ENCODE results near the gene KLHDC7B.
A peak's percentile ranks its signal among the peaks of the same experiment; 100 is the strongest.
"Not testable (repeated sequence)": the region's sequence is repeated elsewhere in the genome, so short reads cannot be mapped to it uniquely, and the experiment has no call there.

The KLHDC7B gene

DNA sequence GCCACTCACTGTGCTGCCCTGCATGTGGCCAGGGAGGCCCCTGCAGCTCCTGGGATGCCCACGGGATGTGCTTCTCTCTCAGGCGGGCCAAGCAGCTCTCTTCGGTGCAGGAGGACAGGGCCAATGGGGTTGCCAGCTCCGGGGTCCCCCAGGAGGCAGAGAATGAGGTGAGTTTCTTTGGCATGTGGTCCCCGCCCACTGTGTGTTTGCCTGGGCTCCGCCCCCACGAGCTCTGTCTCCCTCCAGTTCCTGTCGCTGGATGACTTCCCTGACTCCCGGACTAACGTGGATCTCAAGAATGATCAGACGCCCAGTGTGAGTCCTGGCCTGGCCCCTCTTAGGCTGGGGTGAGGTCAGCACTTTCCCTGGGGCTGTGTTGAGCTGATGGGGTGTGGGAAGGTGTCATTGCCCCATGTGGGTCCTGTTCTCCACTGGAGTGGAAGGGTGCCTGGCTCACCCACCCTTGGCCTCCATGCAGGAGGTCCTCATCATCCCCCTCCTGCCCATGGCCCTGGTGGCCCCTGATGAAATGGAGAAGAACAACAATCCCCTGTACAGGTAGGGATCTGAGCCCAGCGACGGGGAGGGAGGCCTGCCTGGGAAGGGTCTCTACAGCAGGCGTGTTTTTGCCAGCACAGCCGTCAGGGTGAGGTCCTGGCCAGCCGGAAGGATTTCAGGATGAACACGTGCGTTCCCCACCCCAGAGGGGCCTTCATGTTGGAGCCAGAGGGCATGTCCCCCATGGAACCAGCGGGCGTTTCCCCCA is 28.0 kb upstream of the KLHDC7B start:
- DNase-seq (ENCODE audit: low read depth in 2 of 2), result no peak

DNA sequence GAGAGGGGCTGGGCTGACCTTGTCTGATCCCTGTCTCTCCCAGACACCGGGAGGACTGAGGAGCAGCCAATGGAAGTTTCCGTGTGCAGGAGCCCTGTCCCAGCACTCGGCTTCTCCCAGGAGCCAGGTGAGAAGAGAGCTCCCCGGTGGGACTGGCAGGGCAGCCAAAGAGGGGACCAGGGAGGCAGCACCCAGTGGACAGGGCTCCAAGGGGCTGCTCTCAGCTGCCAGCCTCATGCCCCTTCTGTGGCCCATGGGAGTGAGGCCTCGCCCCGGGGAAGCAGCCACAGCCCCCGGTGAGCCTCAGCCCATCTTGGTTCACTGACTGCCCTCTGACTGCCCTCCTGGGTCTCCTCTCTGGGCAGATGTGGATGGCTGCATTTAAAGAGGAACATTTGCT is 27.1 kb upstream of the KLHDC7B start:
- no peak for DNase-seq (ENCODE audit: low read depth in 2 of 2)

DNA sequence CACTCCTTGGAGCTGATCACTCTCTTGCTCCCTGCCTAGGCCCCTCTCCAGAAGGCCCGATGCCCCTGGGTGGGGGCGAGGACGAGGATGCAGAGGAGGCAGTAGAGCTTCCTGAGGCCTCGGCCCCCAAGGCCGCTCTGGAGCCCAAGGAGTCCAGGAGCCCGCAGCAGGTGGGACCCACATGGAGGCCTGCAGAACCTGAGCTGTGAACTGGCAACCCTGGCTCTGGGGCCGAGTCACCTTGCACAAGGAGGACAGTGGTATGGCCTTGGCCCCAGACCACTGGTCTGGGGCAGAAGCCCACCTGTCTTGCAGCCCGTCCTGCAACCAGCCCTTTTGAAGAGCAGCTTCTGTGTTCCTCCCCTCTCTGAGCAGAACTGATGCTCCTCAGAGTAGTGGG is 26.5 kb upstream of the KLHDC7B start:
- no peak for DNase-seq (ENCODE audit: low read depth in 2 of 2)

DNA sequence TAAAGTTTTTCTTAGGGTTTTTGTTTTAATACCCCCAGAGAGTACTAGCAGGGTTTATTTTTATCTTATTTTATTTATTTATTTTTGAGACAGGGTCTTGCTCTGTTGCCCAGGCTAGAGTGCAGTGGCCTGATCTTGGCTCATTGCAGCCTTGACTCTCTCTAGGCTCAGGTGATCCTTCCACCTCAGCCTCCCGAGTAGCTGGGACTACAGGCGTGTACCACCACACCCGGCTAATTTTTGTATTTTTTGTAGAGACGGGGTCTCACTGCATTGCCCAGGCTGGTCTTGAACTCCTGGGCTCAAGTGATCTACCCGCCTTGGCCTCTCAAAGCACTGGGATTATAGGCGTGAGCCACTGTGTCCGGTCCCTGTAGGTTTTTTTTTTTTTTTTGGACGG is 25.5 kb upstream of the KLHDC7B start:
- DNase-seq (ENCODE audit: low read depth in 2 of 2), result not testable (repeated sequence)

DNA sequence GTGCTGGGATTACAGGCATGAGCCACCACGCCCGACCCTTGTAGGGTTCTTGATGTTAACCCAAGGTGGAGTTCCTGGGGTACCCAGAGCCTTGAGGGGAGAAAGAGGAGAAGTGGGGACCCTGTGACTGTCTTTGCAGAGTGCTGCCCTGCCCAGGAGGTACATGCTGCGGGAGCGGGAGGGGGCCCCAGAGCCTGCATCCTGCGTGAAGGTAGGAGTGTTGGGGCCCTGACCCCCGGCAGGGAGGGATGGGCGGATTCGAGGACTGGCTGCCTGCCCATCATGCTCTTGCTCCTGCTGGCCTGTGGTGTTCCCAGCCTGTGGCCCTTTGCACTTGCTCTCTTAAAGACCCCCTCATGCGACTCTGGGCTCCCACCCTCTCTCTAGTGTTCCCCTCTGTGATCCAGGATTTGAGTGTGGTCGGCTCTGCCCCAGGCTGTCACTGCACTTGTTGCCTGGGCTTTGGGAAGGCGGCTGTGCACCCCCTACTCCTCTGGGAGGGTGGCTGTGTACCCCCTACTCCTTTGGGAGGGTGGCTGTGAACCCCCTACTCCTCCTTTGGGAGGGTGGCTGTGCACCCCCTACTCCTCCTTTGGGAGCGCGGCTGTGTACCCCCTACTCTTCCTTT is 24.8 kb upstream of the KLHDC7B start:
- no peak for DNase-seq (ENCODE audit: low read depth in 2 of 2)

DNA sequence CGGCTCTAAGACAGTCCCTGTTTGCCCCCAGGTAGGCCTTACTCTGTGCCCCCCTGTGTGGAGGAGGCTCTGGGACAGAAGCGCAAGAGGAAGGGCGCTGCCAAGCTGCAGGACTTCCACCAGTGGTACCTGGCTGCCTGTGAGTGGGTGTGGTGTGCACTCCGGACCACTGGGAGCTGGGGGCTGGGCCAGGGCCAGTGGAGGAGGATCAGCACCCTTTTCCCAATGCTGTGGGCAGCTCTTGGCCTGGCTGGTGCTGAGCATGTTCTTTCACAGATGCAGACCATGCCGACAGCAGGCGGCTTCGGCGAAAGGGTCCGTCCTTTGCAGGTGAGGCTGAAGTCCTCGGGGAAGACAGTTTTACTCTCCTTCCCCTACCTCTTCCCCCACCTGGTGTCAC is 24.0 kb upstream of the KLHDC7B start:
- no peak for DNase-seq (ENCODE audit: low read depth in 2 of 2)

DNA sequence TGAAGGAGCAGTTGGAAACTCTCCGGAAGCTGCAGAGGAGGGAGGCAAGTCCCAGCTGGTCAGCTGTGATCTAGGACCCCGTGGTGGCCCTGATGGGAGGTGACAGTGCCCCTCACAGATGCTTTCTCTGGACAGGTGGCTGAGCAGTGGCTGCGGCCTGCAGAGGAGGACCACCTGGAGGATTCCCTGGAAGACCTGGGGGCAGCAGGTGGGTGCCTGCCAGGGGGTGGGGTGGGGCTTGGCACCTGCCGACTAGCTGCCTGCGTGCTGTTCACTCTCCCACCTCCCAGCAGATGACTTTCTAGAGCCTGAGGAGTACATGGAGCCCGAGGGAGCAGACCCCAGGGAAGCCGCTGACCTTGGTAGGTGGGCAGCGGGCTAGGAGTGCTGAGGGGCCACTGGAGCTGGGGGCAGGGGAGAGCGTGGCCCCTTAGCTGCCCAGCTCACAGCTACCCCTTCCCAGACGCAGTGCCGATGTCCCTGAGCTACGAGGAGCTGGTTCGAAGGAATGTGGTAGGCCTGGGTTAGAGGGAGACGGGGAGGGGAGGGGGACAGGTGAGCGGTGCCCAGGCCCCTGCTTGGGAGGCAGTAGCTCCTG is 23.4 kb upstream of the KLHDC7B start:
- DNase-seq (ENCODE audit: low read depth in 2 of 2), result no peak

DNA sequence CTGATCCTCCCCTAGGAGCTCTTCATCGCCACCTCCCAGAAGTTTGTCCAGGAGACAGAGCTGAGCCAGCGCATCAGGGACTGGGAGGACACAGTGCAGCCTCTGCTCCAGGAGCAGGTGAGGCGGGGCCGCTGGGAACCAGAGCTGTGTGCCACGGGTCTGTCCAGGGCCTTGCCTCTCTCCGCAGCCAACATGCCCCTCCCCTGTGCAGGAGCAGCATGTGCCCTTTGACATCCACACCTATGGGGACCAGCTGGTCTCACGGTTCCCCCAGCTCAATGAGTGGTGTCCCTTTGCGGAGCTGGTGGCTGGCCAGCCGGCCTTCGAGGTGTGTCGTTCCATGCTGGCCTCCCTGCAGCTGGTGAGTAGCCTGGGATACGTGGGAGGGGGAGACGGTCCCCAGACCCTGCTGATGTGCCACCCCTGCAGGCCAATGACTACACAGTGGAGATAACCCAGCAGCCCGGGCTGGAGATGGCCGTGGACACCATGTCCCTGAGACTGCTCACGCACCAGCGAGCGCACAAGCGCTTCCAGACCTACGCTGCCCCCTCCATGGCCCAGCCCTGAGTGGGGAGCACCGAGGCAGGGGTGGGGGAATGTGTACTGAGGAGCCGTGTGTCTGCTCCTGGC is 22.8 kb upstream of the KLHDC7B start:
- DNase-seq (ENCODE audit: low read depth in 2 of 2), result no peak

DNA sequence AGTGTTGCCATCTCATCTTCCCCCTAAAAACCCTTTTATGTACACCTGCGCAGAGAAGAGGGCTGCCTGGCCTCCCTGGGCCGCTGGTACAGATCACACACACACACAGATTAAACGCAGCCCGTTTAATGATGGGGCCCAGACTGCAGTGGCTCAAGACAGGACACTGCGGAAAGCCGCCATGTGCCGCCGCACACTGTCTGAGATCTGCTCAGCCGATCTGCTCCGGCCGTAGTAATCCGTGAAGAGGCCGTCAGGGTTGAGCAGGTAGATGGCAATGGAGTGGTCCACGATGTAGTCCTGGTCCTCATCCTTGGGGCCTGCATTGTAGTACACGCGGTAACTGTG is 22.3 kb upstream of the KLHDC7B start:
- DNase-seq (ENCODE audit: low read depth in 2 of 2), result no peak

DNA sequence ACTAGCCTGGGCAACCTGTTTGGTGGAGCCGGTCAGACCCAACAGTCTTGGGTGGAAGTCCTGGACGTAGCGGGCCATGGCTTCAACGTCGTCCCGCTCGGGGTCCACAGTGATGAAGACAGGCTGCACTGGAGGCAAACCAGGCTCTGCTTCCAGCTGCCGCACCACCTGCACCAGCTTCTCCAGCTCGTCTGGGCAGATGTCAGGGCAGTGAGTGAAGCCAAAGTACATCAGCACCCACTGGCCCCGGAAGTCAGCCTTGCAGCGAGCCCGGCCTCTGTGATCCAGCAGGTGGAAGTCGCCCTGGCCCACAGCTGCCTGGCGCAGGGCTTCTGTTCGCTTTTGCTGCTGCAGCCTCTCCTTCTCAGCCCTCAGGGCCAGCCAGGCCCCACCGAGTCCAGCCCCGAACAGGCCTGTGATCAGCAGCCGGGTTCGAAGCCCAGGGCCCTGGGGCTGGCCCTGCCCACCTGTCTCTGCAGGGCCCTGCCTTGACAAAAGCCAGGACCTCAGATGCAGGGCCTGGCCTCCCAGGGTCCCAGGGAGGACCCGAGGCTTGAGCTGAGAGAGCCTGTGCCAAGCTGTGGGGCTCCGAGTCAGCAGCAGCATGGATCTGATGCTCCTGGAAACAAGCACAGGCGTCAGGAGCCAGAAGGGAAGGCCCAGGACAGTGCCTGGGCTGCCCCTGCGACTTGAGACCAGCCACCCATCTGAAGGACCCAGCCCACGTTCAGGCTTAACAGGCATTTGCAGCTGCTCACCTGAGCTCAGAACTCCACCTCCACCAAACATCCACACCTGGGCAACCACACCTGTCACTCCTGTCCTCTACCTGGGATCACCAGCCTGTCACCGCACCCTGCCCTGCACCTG is 21.7 kb upstream of the KLHDC7B start:
- no peak for DNase-seq (ENCODE audit: low read depth in 2 of 2)

DNA sequence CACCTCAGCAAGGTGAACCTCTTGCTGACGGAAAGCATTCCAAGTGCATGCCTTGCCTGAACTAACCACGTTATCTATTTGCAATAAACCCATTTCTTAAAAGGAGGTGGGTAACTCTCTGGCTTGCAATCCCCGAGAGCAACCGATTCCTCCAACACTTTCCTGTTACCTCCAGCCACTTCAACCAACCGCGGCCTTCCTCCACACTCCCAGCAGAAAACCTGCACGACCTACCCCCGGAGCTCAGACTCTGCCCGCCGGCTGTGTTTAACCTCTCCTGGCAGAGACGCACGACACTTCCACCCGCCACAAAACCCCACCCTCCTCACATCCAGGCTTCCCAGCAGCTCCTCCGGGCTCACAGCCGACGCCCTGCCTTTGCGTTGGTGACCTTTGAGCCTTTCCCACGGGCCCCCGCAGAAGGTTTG is 21.0 kb upstream of the KLHDC7B start:
- no peak for DNase-seq (ENCODE audit: low read depth in 2 of 2)

DNA sequence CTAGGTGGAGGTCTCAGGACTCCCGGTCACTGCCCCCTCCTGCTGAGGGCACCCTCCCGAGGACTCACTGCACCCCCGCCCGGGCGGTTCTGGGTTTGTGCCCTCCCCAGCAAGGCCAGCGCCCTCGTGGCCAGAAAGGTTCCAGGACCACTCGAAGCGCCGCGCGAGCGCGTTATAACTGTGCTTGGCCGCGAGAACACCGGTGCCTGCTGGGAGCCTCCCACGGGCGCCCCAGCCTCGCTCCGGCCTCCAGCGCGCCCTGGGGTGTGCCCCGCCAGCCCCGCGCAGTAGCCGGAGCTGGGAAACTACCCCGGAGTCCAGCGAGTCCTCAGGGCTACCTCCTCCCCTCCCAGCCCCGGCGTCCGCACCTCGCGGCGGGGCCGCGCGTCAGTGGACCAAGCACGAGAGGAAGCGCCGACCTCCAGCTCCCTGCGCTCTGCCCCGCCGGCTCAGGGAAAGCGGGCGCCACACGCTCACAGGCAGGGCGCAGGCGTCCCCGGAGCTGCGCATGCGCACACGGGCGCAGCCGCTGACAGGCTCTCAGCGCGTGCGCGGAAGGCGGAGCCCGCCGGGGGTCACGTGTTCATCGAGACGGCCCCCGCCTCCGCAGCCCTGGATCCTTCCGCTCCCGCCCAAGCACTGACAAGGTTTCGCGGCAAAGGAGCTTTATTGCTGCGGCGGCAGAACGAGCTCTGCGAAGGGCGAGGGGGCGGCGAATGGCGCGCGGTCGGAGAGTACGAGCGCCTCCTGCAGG is 20.4 kb upstream of the KLHDC7B start, which contains the start of gene SCO2:
SCO2 (minus strand) TSS at position 495 of the 754 bp plus-strand sequence. CDS start 1,187 bp downstream, outside the sequence.
- DNase-seq (ENCODE audit: low read depth in 2 of 2), result peak; percentile 94 to 96

DNA sequence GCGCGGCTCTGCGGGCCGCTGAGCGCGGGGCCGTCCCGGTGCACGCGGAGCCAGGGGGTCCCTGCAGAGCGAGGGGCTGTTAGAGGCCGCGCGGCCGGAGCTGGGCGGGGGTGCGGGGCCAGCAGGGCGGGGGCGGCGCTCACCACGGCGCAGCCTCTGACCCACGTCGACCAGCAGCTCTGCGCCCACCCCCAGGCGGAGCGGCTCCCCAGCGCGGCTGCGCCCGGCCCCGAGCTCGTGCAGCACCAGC is 19.9 kb upstream of the KLHDC7B start:
- DNase-seq (ENCODE audit: low read depth in 2 of 2), result no peak

DNA sequence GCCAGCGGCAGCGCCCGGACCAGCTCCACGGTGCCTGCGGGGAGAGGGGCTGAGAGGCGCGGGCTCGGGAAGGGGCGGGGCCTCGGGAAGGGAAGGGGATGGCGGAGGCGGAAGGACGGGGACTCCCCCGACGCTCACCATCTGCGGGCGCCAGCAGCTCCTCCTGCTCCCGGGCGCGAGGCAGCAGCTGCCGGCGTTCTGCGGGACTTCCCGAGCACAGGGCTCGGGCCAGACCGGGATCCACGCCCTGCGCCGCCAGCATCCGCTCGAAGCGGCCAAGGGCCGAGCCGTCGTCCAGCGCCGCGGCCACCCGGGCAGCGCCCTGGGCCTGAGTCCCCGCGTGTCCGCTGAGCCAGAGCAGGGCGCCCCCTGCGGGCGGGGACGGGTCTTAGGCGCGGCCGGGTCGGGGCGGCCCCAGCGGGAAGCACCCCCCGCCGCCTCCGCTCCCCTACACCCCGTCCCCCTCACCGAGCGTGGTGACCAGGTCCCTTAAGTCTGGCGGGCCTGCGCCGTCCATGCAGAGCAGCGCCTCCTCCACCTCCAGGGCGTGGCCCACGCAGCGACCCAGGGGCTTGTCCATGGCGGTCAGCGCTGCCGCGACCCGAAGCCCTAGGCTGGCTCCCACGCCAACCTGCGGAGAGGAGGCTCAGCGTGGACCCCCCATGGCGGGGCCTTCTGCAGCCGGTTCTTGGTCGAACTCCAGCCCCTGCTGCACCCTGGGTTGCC is 19.4 kb upstream of the KLHDC7B start:
- peak; percentile 83 to 85 for DNase-seq (ENCODE audit: low read depth in 2 of 2)

DNA sequence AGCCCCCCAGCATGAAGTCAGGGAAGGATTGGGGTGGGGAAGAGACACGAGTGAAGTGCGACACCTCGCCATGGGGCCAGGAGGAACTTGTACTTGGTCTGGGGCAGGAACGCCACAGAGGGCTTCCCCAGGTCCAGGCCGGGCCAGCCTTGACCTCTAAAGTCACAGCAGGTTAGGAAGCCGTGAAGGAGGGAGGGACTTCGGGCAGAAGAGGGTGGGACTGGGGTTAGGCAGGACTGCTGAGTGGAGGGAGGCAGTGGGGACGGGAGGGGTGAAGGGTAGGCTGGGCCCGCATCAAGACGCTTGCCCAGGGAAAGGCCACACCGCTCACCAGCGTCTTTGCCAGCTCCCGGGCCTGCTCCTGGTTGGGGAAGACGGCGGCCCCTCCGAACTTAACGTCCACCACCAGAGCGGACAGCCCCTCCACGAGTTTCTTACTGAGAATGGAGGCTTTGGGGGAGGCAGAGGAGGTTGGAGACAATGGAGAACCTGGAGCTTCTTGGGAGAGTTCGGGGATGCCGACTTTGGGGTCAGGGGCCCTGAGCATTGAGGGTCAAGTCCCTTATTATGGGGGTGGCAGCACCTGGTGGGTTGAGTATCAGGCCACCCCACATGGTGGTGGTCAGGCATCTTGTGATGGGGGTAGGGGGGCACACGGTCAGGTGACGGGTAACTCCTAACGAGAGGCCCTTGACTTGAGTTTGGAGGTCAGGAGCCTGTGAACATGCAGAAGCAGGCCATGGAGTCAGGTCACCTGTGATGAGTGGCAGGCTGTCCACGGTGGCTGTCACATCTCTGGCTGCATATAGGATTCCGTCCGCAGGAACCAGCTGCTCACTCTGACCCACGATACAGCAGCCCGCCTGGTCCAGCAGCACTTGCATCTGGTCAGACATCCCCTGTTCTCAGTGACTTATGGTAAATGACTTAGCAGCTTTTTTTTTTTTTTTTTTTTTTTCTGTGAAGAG is 18.6 kb upstream of the KLHDC7B start:
- no peak for DNase-seq (ENCODE audit: low read depth in 2 of 2)

DNA sequence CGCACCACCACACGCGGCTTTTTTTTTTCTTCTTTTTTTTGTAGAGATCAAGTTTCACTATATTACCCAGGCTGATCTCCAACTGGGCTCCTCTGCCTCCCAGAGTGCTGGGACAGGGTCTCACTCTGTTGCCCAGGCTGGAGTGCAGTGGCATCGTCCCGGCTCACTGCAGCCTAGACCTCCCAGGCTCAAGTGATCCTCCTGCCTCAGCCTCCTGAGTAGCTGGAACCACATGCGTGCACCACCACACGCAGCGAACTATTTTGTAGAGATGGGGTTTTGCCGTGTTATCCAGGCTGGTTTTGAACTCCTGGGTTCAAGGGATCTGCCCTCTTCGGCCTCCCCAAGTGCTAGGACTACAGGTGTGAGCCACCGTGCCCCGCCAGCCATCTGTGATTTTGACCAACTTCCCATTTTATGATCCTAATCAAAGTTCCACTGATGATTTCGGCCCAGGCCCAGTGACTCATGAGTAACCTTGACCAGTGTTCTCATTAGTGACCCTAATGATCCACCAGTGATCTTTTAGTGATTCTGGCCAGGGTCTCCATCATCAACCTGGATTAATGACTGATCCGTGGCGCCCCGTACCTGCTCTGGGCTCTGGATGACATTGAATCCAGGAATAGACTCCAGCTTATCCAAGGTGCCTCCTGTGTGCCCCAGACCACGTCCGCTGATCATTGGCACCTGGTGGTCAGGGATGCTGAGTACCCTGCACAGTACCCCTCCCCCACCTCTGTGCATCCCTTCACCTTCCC is 17.6 kb upstream of the KLHDC7B start:
- DNase-seq (ENCODE audit: low read depth in 2 of 2), result no peak

DNA sequence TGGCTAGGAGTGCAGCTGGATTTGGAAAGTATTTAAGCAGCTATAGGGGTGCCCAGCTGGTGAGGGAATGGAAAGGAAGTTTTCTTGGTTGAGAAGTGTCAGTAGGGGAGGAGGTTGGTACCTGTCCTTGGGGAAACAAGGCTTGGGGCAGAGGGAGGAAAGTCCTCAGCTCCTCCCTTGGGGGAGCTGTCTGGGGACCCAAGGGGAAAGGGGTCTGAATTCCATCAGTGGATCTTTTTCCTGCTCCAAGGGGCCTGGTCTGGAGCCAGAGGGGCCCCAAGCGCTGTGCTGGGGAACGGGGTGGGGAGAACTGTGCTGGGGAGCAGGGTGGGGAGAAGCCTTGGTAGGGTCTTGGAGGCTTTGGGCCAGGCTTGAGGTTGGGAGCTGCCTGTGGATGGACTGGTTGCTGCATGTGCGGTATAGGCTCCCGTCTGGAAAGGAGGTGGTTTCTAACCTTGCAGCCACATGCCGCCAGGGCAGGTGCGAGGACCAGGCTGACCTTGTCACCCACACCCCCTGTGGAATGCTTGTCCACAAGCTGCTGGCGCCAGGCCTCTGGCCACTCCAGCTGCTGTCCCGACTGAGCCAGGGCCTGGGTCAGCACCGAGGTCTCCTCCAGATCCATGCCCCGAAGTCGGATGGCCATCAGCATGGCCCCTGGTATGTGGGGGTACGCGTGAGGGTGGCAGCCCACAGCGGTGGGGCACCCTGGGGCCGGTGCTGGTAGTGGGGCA is 16.9 kb upstream of the KLHDC7B start:
- DNase-seq (ENCODE audit: low read depth in 2 of 2), result no peak

DNA sequence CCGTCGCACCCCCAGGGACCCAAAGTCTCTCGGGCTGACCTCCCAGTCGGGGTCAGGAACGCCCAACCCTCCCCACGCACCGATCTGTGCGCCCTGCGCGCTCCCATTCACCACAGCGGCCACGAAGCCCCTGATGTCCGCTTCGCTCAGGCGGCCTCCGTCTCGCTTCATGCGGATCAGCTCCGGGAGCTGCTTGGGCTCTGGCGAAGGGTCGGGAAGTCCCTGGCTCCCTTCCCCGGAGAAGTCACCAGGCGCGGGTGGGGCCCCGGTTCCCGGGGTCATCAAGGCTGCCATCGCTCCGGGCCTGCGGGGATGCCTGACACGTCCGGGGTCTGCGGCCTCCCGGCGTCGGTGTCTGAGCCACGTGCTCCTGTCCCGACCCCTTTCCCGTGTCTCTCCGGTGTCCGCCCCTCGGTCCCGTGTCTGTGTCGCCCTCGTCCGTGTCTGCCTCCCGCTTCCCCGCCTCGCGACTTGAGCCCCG is 16.2 kb upstream of the KLHDC7B start:
- no peak for DNase-seq (ENCODE audit: low read depth in 2 of 2)

Measured in stimulated activated CD8-positive, alpha-beta memory T cell treated with anti-CD3 and anti-CD28 coated beads, Interleukin-15, amount 100 ng/mL, for 48 hours (primary cell).